SK-N-SH (cell line): ENCODE results near the gene EGFLAM.

ENCODE experiments used
- EP300 ChIP-seq, 2 experiments: IDR thresholded peaks; 2 replicates each; pipeline versions ENCODE4 v1.4.0 to v1.6.1; 2012; ENCODE audit warnings: borderline replicate concordance in 1 of 2, low read depth in 1 of 2, low read length in 1 of 2
- EZH2phosphoT487 ChIP-seq: fragments of 200-600 bp; sonication (generic); IDR thresholded peaks from 2 replicates; pipeline ENCODE4 v1.6.1; 2017; ENCODE audit warnings: low read depth, mixed run types, mild to moderate bottlenecking, antibody characterized with exemption, moderate library complexity, borderline replicate concordance
- FOXM1 ChIP-seq: IDR thresholded peaks from 2 replicates; pipeline ENCODE4 v1.4.0; 2012; ENCODE audit warnings: low read depth, mild to moderate bottlenecking
- MEF2A ChIP-seq: IDR thresholded peaks from 2 replicates; pipeline ENCODE4 v1.4.0; 2012; ENCODE audit warnings: low read depth, borderline replicate concordance
- NFIC ChIP-seq: IDR thresholded peaks from 2 replicates; pipeline ENCODE4 v1.4.0; 2012; ENCODE audit warnings: borderline replicate concordance
- POLR2AphosphoS5 ChIP-seq: IDR thresholded peaks from 2 replicates; pipeline ENCODE4 v1.6.1; 2012; ENCODE audit warnings: low read depth, low read length
- RAD21 ChIP-seq: IDR thresholded peaks from 2 replicates; pipeline ENCODE4 v1.6.1; 2012; ENCODE audit warnings: mild to moderate bottlenecking, low read length
- RXRA ChIP-seq: IDR thresholded peaks from 2 replicates; pipeline ENCODE4 v1.4.0; 2012; ENCODE audit warnings: low read depth, mild to moderate bottlenecking, borderline replicate concordance
- TAF1 ChIP-seq: IDR thresholded peaks from 2 replicates; pipeline ENCODE4 v1.6.1; 2012; ENCODE audit warnings: low read depth, mild to moderate bottlenecking, low read length, moderate library complexity, borderline replicate concordance
- YY1 ChIP-seq: IDR thresholded peaks from 2 replicates; pipeline ENCODE4 v1.4.0; 2012; ENCODE audit warnings: low read depth, mild to moderate bottlenecking
- TF ChIP-seq, protein P1 (sequence below): fragments of 200-600 bp; sonication (generic); IDR thresholded peaks from 2 replicates; pipeline ENCODE4 v1.6.1; 2017; ENCODE audit warnings: antibody characterized with exemption, mild to moderate bottlenecking, moderate library complexity

DNA sequence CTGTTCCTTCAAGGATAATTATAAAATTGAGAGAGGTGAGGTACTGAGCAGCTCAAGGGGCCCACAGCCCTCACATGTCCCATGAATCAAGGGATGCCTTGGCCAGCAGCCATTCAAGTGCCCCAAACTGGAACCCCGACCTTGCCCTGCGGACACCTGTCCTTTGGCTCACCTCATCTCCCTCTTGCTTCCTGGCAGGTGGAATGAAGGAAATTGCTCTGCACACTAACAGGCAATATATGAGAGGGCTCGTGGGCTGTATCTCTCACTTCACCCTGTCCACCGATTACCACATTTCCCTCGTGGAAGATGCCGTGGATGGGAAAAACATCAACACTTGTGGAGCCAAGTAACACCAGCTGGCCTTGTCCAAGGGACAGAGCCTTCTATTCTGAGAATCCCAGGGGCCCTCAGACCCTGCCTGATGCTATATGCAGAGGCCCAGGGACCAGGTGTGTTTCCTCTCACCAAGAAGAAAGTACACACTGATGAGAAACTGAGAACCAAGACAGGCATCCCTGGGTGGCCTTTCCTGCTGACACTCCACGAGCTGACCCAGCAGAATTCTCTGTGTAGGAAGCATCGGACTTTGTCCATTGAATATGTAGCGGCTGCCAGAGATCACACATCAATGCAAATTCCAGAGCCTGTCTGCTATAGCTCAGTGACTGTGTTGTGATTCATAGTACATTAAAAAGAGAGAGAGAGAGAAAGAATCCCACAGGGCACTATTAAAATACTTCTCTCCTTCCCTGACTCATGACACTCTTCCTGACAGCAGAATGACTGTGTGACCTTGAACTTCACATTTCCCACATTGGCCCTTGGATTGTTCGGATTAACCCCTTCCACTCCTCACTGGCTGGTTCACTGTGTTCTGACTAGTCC is 205.5 kb downstream of the EGFLAM start:
- TF ChIP-seq POLR2AphosphoS5 (peak; percentile 66; the same call in 1 of the 2 replicates), TAF1 (peak; percentile 33; the same call in 1 of the 2 replicates), RXRA (peak; percentile 97), YY1 (no peak), RAD21 (no peak), EP300 (IDR thresholded peaks at IDR 0.05; ENCODE audit: borderline replicate concordance in 1 of 2, low read depth in 1 of 2, low read length in 1 of 2) (peak; percentile 62 to 92), MEF2A (peak; percentile 69; the same call in 1 of the 2 replicates), FOXM1 (0 out of 2 replicates have a peak, but pooled peaks have one; percentile 82), NFIC (peak; percentile 76; the same call in 1 of the 2 replicates), EZH2phosphoT487 (no peak)
- TF ChIP-seq, protein P1, sequence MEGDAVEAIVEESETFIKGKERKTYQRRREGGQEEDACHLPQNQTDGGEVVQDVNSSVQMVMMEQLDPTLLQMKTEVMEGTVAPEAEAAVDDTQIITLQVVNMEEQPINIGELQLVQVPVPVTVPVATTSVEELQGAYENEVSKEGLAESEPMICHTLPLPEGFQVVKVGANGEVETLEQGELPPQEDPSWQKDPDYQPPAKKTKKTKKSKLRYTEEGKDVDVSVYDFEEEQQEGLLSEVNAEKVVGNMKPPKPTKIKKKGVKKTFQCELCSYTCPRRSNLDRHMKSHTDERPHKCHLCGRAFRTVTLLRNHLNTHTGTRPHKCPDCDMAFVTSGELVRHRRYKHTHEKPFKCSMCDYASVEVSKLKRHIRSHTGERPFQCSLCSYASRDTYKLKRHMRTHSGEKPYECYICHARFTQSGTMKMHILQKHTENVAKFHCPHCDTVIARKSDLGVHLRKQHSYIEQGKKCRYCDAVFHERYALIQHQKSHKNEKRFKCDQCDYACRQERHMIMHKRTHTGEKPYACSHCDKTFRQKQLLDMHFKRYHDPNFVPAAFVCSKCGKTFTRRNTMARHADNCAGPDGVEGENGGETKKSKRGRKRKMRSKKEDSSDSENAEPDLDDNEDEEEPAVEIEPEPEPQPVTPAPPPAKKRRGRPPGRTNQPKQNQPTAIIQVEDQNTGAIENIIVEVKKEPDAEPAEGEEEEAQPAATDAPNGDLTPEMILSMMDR: no peak
